GM13976 (cell line): ENCODE measurements around the gene NFIA.

ENCODE experiments used
- DNase-seq: peaks from one replicate; pipeline ENCODE4 v3.0.0; 2012; ENCODE audit warnings: low spot score
- in situ Hi-C: fragments of 300-500 bp; cut with MboI; formaldehyde crosslinking; loops from one replicate; pipeline ENCODE4 v1.12.0; 2022; ENCODE audit warnings: low sequenced_read_pairs, mixed read lengths, inconsistent platforms; ENCODE audit not compliant: unreplicated experiment
- TF ChIP-seq, protein P1 (sequence below): IDR thresholded peaks from 2 replicates; pipeline ENCODE4 v1.5.1; 2012; ENCODE audit warnings: borderline replicate concordance, mild to moderate bottlenecking; ENCODE audit not compliant: insufficient read depth; ENCODE audit errors: extremely low read depth, missing control alignments, control extremely low read depth

The NFIA gene

DNA sequence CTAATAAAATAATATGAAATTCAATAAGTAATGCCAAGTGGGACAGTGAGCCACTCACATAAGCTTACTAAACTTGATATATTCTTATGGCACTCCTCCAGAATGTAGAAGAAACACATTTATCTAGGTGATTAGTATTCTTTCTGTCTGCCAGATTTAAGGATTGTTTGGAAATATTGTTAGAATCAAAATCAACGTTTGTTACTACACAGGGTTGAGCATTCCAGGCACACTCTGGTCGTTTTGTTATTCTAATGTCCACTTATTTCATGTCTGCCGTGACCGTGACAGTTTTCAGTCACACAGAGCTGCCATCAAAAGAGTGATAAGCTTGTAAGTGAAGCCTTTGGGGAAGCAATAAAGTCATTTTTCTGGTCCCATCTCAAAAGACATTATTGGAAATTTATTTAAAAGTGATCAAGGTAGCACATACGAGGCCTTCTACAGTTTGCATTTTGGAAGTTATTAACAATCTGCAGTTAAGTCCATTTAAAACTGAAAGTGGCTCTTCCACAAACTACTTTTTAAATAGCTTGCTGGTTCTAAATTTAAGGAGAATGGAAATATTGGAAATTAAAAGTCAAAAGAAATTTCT is 38.0 kb downstream of the NFIA start:
- in situ Hi-C loops, result no loop called here
- TF ChIP-seq, protein P1, sequence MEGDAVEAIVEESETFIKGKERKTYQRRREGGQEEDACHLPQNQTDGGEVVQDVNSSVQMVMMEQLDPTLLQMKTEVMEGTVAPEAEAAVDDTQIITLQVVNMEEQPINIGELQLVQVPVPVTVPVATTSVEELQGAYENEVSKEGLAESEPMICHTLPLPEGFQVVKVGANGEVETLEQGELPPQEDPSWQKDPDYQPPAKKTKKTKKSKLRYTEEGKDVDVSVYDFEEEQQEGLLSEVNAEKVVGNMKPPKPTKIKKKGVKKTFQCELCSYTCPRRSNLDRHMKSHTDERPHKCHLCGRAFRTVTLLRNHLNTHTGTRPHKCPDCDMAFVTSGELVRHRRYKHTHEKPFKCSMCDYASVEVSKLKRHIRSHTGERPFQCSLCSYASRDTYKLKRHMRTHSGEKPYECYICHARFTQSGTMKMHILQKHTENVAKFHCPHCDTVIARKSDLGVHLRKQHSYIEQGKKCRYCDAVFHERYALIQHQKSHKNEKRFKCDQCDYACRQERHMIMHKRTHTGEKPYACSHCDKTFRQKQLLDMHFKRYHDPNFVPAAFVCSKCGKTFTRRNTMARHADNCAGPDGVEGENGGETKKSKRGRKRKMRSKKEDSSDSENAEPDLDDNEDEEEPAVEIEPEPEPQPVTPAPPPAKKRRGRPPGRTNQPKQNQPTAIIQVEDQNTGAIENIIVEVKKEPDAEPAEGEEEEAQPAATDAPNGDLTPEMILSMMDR, result no peak
- no peak for DNase-seq

DNA sequence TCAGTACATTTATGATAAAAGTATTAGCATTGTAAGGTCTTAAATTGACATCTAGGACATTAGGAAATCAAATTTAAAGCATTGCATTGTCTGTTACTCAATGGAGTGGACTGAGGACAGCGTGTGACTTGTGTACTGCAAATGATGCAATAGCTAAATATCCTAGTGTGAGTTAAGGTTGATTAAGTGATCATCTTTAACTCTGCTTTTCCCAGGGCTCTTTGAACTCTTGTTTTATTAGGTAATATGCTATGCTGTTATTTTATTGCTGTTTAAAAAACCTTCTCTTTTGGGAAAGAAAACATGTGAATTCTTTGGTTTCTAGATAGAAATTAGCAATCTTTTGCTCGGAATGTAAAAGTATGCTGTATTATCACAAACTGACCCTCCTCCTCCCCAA is 38.6 kb downstream of the NFIA start:
- TF ChIP-seq, protein P1, result no peak
- in situ Hi-C loops, result no loop called here
- DNase-seq, result no peak

DNA sequence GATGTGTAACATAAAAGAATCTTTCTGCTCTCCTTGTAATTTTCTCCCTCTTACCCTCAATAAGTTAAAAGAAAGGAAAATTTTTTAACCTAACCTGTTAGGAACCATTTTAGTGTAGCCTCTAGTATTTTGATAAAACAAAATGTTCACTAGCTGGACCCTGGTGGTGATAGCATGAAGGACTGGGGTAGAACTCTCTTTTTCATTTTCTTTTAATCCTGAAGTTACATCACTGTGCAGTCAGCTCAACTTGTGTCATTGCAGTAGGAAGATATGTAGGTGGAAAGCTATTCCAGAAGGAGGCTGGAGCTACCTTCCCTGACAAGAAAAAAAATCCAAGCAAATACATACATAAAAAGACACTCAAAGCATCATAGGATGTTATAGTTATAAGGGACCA is 39.3 kb downstream of the NFIA start:
- TF ChIP-seq, protein P1, result no peak
- no peak for DNase-seq
- in situ Hi-C loops, result no loop called here

DNA sequence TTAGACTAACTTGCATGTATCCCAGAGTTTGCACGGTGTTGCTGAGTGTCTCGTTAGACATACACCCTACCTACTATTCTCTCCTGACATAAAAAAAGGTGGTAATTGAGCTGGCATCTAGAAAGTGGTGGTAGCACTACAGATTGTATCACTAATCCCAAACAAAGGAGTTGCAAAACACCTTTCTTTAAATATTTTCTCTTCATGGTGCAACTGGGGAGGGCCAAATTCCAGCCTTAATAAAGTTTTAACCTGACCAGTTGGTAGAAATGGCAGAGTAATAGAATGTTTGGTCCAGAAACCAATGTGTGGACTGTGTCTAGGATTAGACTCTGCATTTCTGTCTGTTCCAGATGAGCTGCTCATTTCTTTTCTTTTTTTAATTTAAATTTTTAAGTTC is 40.0 kb downstream of the NFIA start:
- in situ Hi-C loops, result no loop called here
- TF ChIP-seq, protein P1, result no peak
- DNase-seq, result no peak

DNA sequence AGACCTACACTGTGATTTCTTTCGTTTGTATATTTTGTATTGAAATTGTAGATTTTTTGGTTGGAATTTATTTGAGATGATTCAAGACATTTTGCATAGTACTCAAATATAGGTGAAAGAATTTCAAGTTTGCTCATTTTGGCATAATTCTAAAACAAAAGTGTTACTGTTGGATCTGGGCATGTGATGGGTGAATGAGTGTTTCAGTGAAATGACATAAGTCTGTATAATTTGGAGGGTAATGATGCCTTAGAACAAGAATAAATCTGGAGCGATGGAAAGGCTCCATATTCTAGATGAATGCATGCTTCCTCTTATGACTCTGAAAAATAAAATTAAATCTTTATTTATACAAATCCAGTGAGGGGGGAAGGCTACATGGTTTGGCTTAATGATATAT is 41.0 kb downstream of the NFIA start:
- no peak for DNase-seq
- in situ Hi-C loops, result no loop called here
- TF ChIP-seq, protein P1, result no peak

DNA sequence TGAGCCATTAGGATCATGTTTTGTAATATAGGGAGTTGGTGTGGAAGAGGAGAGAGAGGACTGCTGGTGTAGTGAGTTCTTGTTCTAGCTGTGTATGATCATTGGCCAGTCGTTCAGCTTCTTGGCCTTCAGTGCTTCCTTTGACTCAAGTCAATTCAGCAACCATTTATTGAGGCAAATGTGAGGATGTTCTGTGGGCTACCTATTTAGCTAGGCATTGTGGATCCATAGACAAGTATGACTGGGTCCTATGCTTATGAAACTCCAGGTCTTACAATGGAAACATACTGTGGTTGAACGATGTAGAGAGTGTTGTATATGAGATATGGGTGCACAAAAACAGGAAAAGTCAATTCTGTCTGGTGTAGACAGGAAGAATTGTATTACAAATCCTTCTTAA is 41.7 kb downstream of the NFIA start:
- in situ Hi-C loops, result no loop called here

More for the DNA sequence above, 41.7 kb downstream of the NFIA start:
- TF ChIP-seq, protein P1, result no peak
- no peak for DNase-seq
